Astrocyte (in vitro differentiated cells and primary cell): ENCODE measurements around the gene TSPAN33.

Source experiments
- EZH2 ChIP-seq: IDR thresholded peaks from 2 replicates; pipeline ENCODE4 v1.6.1; 2012; ENCODE audit warnings: mild to moderate bottlenecking, low read length, inconsistent platforms; ENCODE audit not compliant: insufficient read depth
- TF ChIP-seq, protein P1 (sequence below): IDR thresholded peaks from 2 replicates; pipeline ENCODE4 v1.5.1; 2011; ENCODE audit warnings: low read depth, mild to moderate bottlenecking, inconsistent platforms, low read length, moderate library complexity; ENCODE audit not compliant: insufficient read depth

DNA sequence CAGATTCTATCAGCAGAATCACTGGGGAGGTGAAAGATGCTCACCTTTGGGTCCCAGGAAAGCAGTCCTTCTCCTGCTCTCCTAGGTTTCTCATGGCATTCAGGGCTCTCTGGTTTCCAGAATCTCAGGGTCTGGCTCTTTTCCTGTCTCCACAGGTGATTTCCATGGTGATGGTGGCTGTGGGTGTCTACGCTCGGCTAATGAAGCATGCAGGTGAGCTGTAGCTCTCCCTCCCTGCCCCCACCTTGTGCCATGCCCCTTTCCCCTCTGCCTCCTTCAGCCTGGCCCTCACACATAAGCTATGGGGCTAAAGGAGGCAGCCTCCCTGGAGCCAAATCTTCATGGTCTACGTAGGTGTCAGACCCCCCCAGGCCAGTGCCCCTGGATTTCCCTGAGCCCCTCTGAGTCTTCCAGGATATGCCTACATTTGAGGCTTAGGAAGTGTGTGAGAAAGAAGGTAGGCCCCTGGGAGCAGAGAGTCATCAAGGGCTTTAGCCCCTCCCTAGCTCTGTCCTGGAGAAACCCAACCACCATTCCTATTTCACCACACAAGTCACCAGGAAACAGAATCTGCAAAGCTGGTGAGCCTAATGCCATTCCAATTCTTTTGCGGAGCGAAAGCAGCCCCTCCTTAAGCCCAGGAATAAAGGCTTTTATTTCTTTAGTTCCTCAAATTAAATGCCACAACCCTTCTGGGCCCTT lies 17.2 kb downstream of the TSPAN33 start:
- TF ChIP-seq, protein P1, sequence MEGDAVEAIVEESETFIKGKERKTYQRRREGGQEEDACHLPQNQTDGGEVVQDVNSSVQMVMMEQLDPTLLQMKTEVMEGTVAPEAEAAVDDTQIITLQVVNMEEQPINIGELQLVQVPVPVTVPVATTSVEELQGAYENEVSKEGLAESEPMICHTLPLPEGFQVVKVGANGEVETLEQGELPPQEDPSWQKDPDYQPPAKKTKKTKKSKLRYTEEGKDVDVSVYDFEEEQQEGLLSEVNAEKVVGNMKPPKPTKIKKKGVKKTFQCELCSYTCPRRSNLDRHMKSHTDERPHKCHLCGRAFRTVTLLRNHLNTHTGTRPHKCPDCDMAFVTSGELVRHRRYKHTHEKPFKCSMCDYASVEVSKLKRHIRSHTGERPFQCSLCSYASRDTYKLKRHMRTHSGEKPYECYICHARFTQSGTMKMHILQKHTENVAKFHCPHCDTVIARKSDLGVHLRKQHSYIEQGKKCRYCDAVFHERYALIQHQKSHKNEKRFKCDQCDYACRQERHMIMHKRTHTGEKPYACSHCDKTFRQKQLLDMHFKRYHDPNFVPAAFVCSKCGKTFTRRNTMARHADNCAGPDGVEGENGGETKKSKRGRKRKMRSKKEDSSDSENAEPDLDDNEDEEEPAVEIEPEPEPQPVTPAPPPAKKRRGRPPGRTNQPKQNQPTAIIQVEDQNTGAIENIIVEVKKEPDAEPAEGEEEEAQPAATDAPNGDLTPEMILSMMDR, result no peak
- TF ChIP-seq EZH2, result no peak
